8988T (cell line): ENCODE data around the gene MRAP2.
"Not testable (repeated sequence)": the region's sequence is repeated elsewhere in the genome, so short reads cannot be mapped to it uniquely, and the experiment has no call there.

ENCODE experiments used
- DNase-seq: peaks from one replicate; pipeline ENCODE4 v3.0.0; 2011

The MRAP2 gene

GRCh38 chr6:84032000-84032399 is 1.6 kb upstream of the MRAP2 start:
- not testable (repeated sequence) for DNase-seq

- DNase-seq = no peak
Observed at GRCh38 chr6:84035484-84035883, 1.9 kb downstream of the MRAP2 start.

GRCh38 chr6:84037425-84038089 is 4.0 kb downstream of the MRAP2 start:
- no peak for DNase-seq

- no peak for DNase-seq
Observed at GRCh38 chr6:84042603-84043002, 9.0 kb downstream of the MRAP2 start.

GRCh38 chr6:84043555-84043954 is 10.0 kb downstream of the MRAP2 start:
- no peak for DNase-seq

- no peak for DNase-seq
Observed at GRCh38 chr6:84046755-84047154, 13.2 kb downstream of the MRAP2 start.

GRCh38 chr6:84048588-84048987 is 15.0 kb downstream of the MRAP2 start:
- no peak for DNase-seq

- DNase-seq = no peak
Observed at GRCh38 chr6:84050408-84050807, 16.8 kb downstream of the MRAP2 start.

GRCh38 chr6:84052204-84052882 is 18.8 kb downstream of the MRAP2 start:
- DNase-seq = no peak

- no peak for DNase-seq
Observed at GRCh38 chr6:84052883-84053241, 19.3 kb downstream of the MRAP2 start.

GRCh38 chr6:84055647-84056046 is 22.1 kb downstream of the MRAP2 start:
- no peak for DNase-seq

- no peak for DNase-seq
Observed at GRCh38 chr6:84057908-84058307, 24.3 kb downstream of the MRAP2 start.

GRCh38 chr6:84059082-84059481 is 25.5 kb downstream of the MRAP2 start:
- no peak for DNase-seq

- DNase-seq = no peak
Observed at GRCh38 chr6:84061174-84061573, 27.6 kb downstream of the MRAP2 start.

- no peak for DNase-seq
Observed at GRCh38 chr6:84061613-84062398, 28.2 kb downstream of the MRAP2 start.

- no peak for DNase-seq
Observed at GRCh38 chr6:84062519-84063154, 29.1 kb downstream of the MRAP2 start.

GRCh38 chr6:84065693-84066290 is 32.2 kb downstream of the MRAP2 start:
- no peak for DNase-seq

GRCh38 chr6:84066536-84066935 is 33.0 kb downstream of the MRAP2 start:
- DNase-seq = no peak

- not testable (repeated sequence) for DNase-seq
Observed at GRCh38 chr6:84068873-84069272, 35.3 kb downstream of the MRAP2 start.

GRCh38 chr6:84072442-84072997 is 38.9 kb downstream of the MRAP2 start:
- DNase-seq = no peak

GRCh38 chr6:84074988-84075781 is 41.6 kb downstream of the MRAP2 start:
- no peak for DNase-seq

GRCh38 chr6:84077645-84078044 is 44.1 kb downstream of the MRAP2 start:
- no peak for DNase-seq
